ENCODE results near the gene LMNB1. TPM values are rescaled to one million over a fixed set of nuclear protein-coding genes. Genes with fewer than 3 reads are reported as not detected.
A peak's percentile ranks its signal among the peaks of the same experiment; 100 is the strongest.

LMNB1 gene
- polyA plus RNA-seq, 1 donor from 2014 or later, result 8.4 TPM

- no peak overlapping the region for H3K4me3 Mint-ChIP-seq
- peaks cover 11 to 13% (median 13%) of the 10 kb centered on the region in 3 donors for H3K4me1 Mint-ChIP-seq
- H3K27me3 Mint-ChIP-seq, result no peaks in the 10 kb centered on the region
- no peaks in the 10 kb centered on the region for H3K9me3 Mint-ChIP-seq
- peaks cover 9% of the 10 kb centered on the region for H3K36me3 Mint-ChIP-seq
- no peak overlapping the region for H3K27ac Mint-ChIP-seq
These were observed 94.5 kb downstream of the LMNB1 start for GRCh38 chr5:126871441-126871840.

GRCh38 chr5:126872561-126873354, 95.8 kb downstream of the LMNB1 start:
- Mint-ChIP-seq H3K9me3 (no peaks in the 10 kb centered on the region), H3K27ac (peak overlapping the region in 1 of 3 donors; percentile 18), H3K4me1 (peaks cover 10 to 11% (median 11%) of the 10 kb centered on the region in 3 donors), H3K27me3 (no peaks in the 10 kb centered on the region), H3K36me3 (peaks cover 13% of the 10 kb centered on the region), H3K4me3 (no peak overlapping the region)

GRCh38 chr5:126875303-126875785, 98.4 kb downstream of the LMNB1 start:
- H3K27ac Mint-ChIP-seq, result no peak overlapping the region
- H3K4me3 Mint-ChIP-seq, result no peak overlapping the region
- H3K4me1 Mint-ChIP-seq, result peaks cover 0 to 3% (median 0%) of the 10 kb centered on the region in 3 donors
- H3K36me3 Mint-ChIP-seq, result peaks cover 17% of the 10 kb centered on the region
- H3K9me3 Mint-ChIP-seq, result no peaks in the 10 kb centered on the region
- H3K27me3 Mint-ChIP-seq, result no peaks in the 10 kb centered on the region

- H3K9me3 Mint-ChIP-seq, result no peaks in the 10 kb centered on the region
- peaks cover 11% of the 10 kb centered on the region for H3K36me3 Mint-ChIP-seq
- H3K4me1 Mint-ChIP-seq, result no peaks in the 10 kb centered on the region
- no peak overlapping the region for H3K4me3 Mint-ChIP-seq
- H3K27ac Mint-ChIP-seq, result no peak overlapping the region
- H3K27me3 Mint-ChIP-seq, result no peaks in the 10 kb centered on the region
These were observed 100.7 kb downstream of the LMNB1 start for GRCh38 chr5:126877602-126878001.

- no peak overlapping the region for H3K27ac Mint-ChIP-seq
- no peaks in the 10 kb centered on the region for H3K27me3 Mint-ChIP-seq
- H3K9me3 Mint-ChIP-seq, result no peaks in the 10 kb centered on the region
- peaks cover 11% of the 10 kb centered on the region for H3K36me3 Mint-ChIP-seq
- no peak overlapping the region for H3K4me3 Mint-ChIP-seq
- no peaks in the 10 kb centered on the region for H3K4me1 Mint-ChIP-seq
These were observed 101.1 kb downstream of the LMNB1 start for GRCh38 chr5:126878085-126878484.

GRCh38 chr5:126878634-126879033, 101.7 kb downstream of the LMNB1 start:
- Mint-ChIP-seq H3K36me3 (peaks cover 11% of the 10 kb centered on the region), H3K9me3 (no peaks in the 10 kb centered on the region)

GRCh38 chr5:126881821-126882600, 105.1 kb downstream of the LMNB1 start:
- H3K36me3 Mint-ChIP-seq, result peaks cover 10% of the 10 kb centered on the region
- peaks cover 0 to 1% (median 1%) of the 10 kb centered on the region in 3 donors for H3K4me1 Mint-ChIP-seq
- H3K27ac Mint-ChIP-seq, result peak overlapping the region in 1 of 3 donors; percentile 7
- no peaks in the 10 kb centered on the region for H3K27me3 Mint-ChIP-seq
- no peaks in the 10 kb centered on the region for H3K9me3 Mint-ChIP-seq
- no peak overlapping the region for H3K4me3 Mint-ChIP-seq

More at GRCh38 chr5:126878634-126879033, 101.7 kb downstream of the LMNB1 start:
- no peak overlapping the region for H3K4me3 Mint-ChIP-seq
- H3K4me1 Mint-ChIP-seq, result no peaks in the 10 kb centered on the region
- H3K27ac Mint-ChIP-seq, result no peak overlapping the region
- no peaks in the 10 kb centered on the region for H3K27me3 Mint-ChIP-seq

GRCh38 chr5:126883564-126884245, 106.8 kb downstream of the LMNB1 start:
- Mint-ChIP-seq H3K27ac (peak overlapping the region in 2 of 3 donors; percentile 7 to 34), H3K4me3 (no peak overlapping the region), H3K4me1 (peaks cover 0 to 1% (median 1%) of the 10 kb centered on the region in 3 donors), H3K36me3 (peaks cover 5% of the 10 kb centered on the region), H3K9me3 (no peaks in the 10 kb centered on the region), H3K27me3 (no peaks in the 10 kb centered on the region)

- Mint-ChIP-seq H3K4me3 (no peak overlapping the region), H3K9me3 (no peaks in the 10 kb centered on the region), H3K27ac (peak overlapping the region in 1 of 3 donors; percentile 34), H3K36me3 (peaks cover 5% of the 10 kb centered on the region), H3K27me3 (no peaks in the 10 kb centered on the region), H3K4me1 (peaks cover 0 to 1% (median 1%) of the 10 kb centered on the region in 3 donors)
These were observed 107.4 kb downstream of the LMNB1 start for GRCh38 chr5:126884269-126884819.

Other genes with a start within 250 kb of the LMNB1 start
- 5.6 TPM for gene ALDH7A1, start 181.9 kb upstream of the LMNB1 start, polyA plus RNA-seq
- 97.1 TPM for gene PHAX, start 176.2 kb upstream of the LMNB1 start, polyA plus RNA-seq